K562 (cell line): ENCODE data around the gene MYO1B. TPM values are rescaled to one million over a fixed set of nuclear protein-coding genes. Genes with fewer than 3 reads are reported as not detected.

Experiments
- ATAC-seq: fragments of 200-7000 bp; cut with Tn5 transposase; 3 replicates; pipeline ENCODE4 v1.9.1; 2020; ENCODE audit warnings: moderate library complexity
- BruUV-seq: library from RNA; stranded (reverse); fragments of 400-500 nt; replicated peaks from 2 replicates; lab custom pipeline; 2021; lab: Mats Ljungman, UMichigan
- CTCF ChIA-PET: fragments of 300-600 bp; formaldehyde crosslinking; extraction: SDS; loops from one replicate; lab custom pipeline; 2021; ENCODE audit warnings: low intra/inter-chr PET ratio; lab: Yijun Ruan, JAX
- POLR2A ChIA-PET: fragments of 300-600, 350-650 bp; sonication (Branson Sonifier 250); formaldehyde crosslinking; extraction: SDS; loops from one replicate; lab custom pipeline; 2021; ENCODE audit warnings: antibody characterized with exemption, inconsistent platforms; lab: Yijun Ruan, JAX
- DNase-seq, 4 experiments: peaks; one replicate each; pipeline versions ENCODE4 v3.0.0 to v3.0.0-alpha.2; 2011 to 2018; ENCODE audit warnings: low spot score in 3 of 4, mixed read lengths in 3 of 4; ENCODE audit errors: extremely low read depth in 1 of 4
- FAIRE-seq: peaks from 2 replicates; lab custom pipeline; 2011; peaks lifted over from hg19 to GRCh38; lab: Jason Lieb, UNC
- H2AFZ ChIP-seq: 2 replicates; pipeline ENCODE4 v1.6.0; 2011; ENCODE audit warnings: low read depth, low read length, control low read depth, inconsistent platforms
- H3K27ac ChIP-seq: fragments of 200-600 bp; 3 replicates; pipeline ENCODE4 v1.8.0; 2011; ENCODE audit warnings: low read depth, mild to moderate bottlenecking, control low read depth, inconsistent platforms, low read length, moderate library complexity, mixed read lengths; ENCODE audit errors: extremely low read depth
- H3K27me3 ChIP-seq, 2 experiments: fragments of 300-600 bp in 1 of 2; 2 replicates in 1 of 2; 3 replicates in 1 of 2; pipeline versions ENCODE4 v1.6.0 to v1.8.0; 2011; ENCODE audit warnings: inconsistent platforms in 2 of 2, low read length in 2 of 2, mild to moderate bottlenecking in 1 of 2, mixed read lengths in 1 of 2, moderate library complexity in 1 of 2; ENCODE audit not compliant: control insufficient read depth in 2 of 2, insufficient read depth in 2 of 2
- H3K36me3 ChIP-seq: fragments of 300-600 bp; 3 replicates; pipeline ENCODE4 v1.8.0; 2011; ENCODE audit warnings: mild to moderate bottlenecking, low read length, inconsistent platforms; ENCODE audit not compliant: control insufficient read depth, insufficient read depth
- H3K4me1 ChIP-seq, 2 experiments: fragments of 200-600 bp in 1 of 2; replicated peaks in 1 of 2; 2 replicates in 1 of 2; 3 replicates in 1 of 2; pipeline versions ENCODE4 v1.5.1 to v1.8.0; 2011; ENCODE audit warnings: inconsistent platforms in 2 of 2, low read length in 2 of 2, mild to moderate bottlenecking in 1 of 2, mixed read lengths in 1 of 2, moderate library complexity in 1 of 2; ENCODE audit not compliant: control insufficient read depth in 2 of 2, insufficient read depth in 2 of 2
- H3K4me2 ChIP-seq: 2 replicates; pipeline ENCODE4 v1.6.1; 2011; ENCODE audit warnings: low read length, control low read depth, inconsistent platforms, mixed read lengths; ENCODE audit not compliant: insufficient read depth
- H3K4me3 ChIP-seq: fragments of 200-600 bp; sonication (generic), shearing (Covaris generic); 2 replicates; pipeline ENCODE4 v1.5.1; 2016; ENCODE audit warnings: control low read depth, inconsistent platforms
- H3K79me2 ChIP-seq: fragments of 200-600 bp; 3 replicates; pipeline ENCODE4 v1.8.0; 2011; ENCODE audit warnings: low read length, inconsistent platforms; ENCODE audit not compliant: control insufficient read depth, insufficient read depth
- H3K9ac ChIP-seq, 2 experiments: 2 replicates each; pipeline versions ENCODE4 v1.6.0 to v1.6.1; 2011; ENCODE audit warnings: low read depth in 2 of 2, low read length in 2 of 2, control low read depth in 1 of 2, inconsistent platforms in 1 of 2, mild to moderate bottlenecking in 1 of 2, mixed read lengths in 1 of 2; ENCODE audit not compliant: insufficient read depth in 1 of 2
- H3K9me1 ChIP-seq: one replicate; pipeline ENCODE4 v1.6.0; 2011; ENCODE audit warnings: inconsistent platforms, mild to moderate bottlenecking, low read length, moderate library complexity; ENCODE audit not compliant: control insufficient read depth, insufficient read depth
- H3K9me3 ChIP-seq: replicated peaks from 2 replicates; pipeline ENCODE4 v1.5.1; 2011; ENCODE audit warnings: low read depth, low read length, inconsistent platforms; ENCODE audit not compliant: control insufficient read depth, insufficient read depth
- H4K20me1 ChIP-seq: replicated peaks from 2 replicates; pipeline ENCODE4 v1.6.1; 2011; ENCODE audit warnings: low read length, inconsistent platforms, mixed read lengths; ENCODE audit not compliant: control insufficient read depth, insufficient read depth
- BDP1 ChIP-seq: IDR thresholded peaks from 3 replicates; pipeline ENCODE4 v1.6.1; 2011; ENCODE audit not compliant: insufficient read length, insufficient read depth
- CBX3 ChIP-seq, 2 experiments: IDR thresholded peaks; 1 replicate in 1 of 2; 2 replicates in 1 of 2; pipeline ENCODE4 v1.6.1; 2012; ENCODE audit warnings: inconsistent platforms in 2 of 2, low read length in 2 of 2, borderline replicate concordance in 1 of 2, control low read depth in 1 of 2
- GABPB2 ChIP-seq: fragments of 250-450 bp; sonication (Bioruptor Pico); conservative IDR thresholded peaks from 2 replicates; pipeline ENCODE4 v1.5.1; 2021; ENCODE audit warnings: mild to moderate bottlenecking
- GTF2E2 ChIP-seq: fragments of 200-800 bp; sonication (Bioruptor generic); IDR thresholded peaks from 2 replicates; pipeline ENCODE4 v1.6.1; 2016; ENCODE audit warnings: missing genetic modification characterization, missing compliant biosample characterization
- IRF1 ChIP-seq: sonication (generic); formaldehyde crosslinking; IDR thresholded peaks from 2 replicates; pipeline ENCODE4 v1.8.0; 2022; ENCODE audit warnings: missing genetic modification reagents, mild to moderate bottlenecking, borderline replicate concordance
- MAFG ChIP-seq: fragments of 450-650 bp; conservative IDR thresholded peaks from 2 replicates; pipeline ENCODE4 v1.6.1; 2016; ENCODE audit warnings: missing genetic modification characterization, missing compliant biosample characterization
- NBN ChIP-seq: fragments of 450-650 bp; IDR thresholded peaks from 2 replicates; pipeline ENCODE4 v1.6.1; 2016; ENCODE audit warnings: low read depth, mild to moderate bottlenecking
- NRF1 ChIP-seq, 2 experiments: fragments of 450-650 bp; IDR thresholded peaks in 1 of 2; conservative IDR thresholded peaks in 1 of 2; 2 replicates each; pipeline ENCODE4 v1.6.1; 2014; ENCODE audit warnings: mild to moderate bottlenecking in 2 of 2
- POLR2B ChIP-seq: fragments of 450-650 bp; IDR thresholded peaks from 2 replicates; pipeline ENCODE4 v1.6.1; 2018; ENCODE audit warnings: low read depth; ENCODE audit not compliant: partially characterized antibody
- RNF219 ChIP-seq: fragments of 250-450 bp; sonication (Bioruptor Pico); IDR thresholded peaks from 2 replicates; pipeline ENCODE4 v1.5.0; 2022; ENCODE audit warnings: mild to moderate bottlenecking
- SETDB1 ChIP-seq: IDR thresholded peaks from one replicate; pipeline ENCODE4 v1.6.1; 2012; ENCODE audit warnings: low read length, control low read depth, inconsistent platforms
- SNRNP70 ChIP-seq: fragments of 200-400 bp; formaldehyde crosslinking; optimal IDR thresholded peaks from 2 replicates; pipeline ENCODE3; 2017; ENCODE audit warnings: low read depth, low read length
- WHSC1 ChIP-seq: IDR thresholded peaks from one replicate; pipeline ENCODE4 v1.6.1; 2012; ENCODE audit warnings: low read length, control low read depth, inconsistent platforms
- WGBS: fragments of 100-300 bp; shearing (Covaris generic); methylation state at CpG from one replicate; pipeline ENCODE4 v1.1.6; 2016; ENCODE audit warnings: low coverage, mixed read lengths; ENCODE audit not compliant: insufficient coverage; ENCODE audit errors: missing lambda C conversion rate; 5-methylcytosine and 5-hydroxymethylcytosine counted together
- in situ Hi-C: fragments of 300-500 bp; cut with MboI; formaldehyde crosslinking; loops from 4 replicates; pipeline ENCODE4 v1.15.0; 2018; ENCODE audit warnings: inconsistent platforms, mixed read lengths
- intact Hi-C: fragments of 100-400 bp; cut with micrococcal nuclease; formaldehyde crosslinking; loops from 2 replicates; pipeline ENCODE4 v1.14.2; 2022
- polyA plus RNA-seq, 8 experiments: library from polyadenylated mRNA; depleted of rRNA in 4 of 8; stranded (reverse) in 5 of 8; unstranded in 3 of 8; fragments of >200 nt; fragmentation: Nextera tagmentation in 2 of 8; fragmentation: Illumina TruSeq in 1 of 8; extraction: Ambion mirVana in 2 of 8; extraction: Trizol in 1 of 8; gene quantifications; 2 replicates each; pipeline versions ENCODE4 v1.2.1 to v1.2.3, GENCODE V29; 2011 to 2014; ENCODE audit warnings: inconsistent platforms in 1 of 8, missing spikeins in 1 of 8
- total RNA-seq, 7 experiments: library from RNA; depleted of rRNA in 6 of 7; stranded (reverse); fragments of >200 nt in 6 of 7; fragmentation: Illumina TruSeq in 2 of 7; extraction: Trizol in 2 of 7; gene quantifications; 2 replicates each; pipeline versions ENCODE4 v1.2.1 to v1.2.3, GENCODE V29; 2011 to 2021; ENCODE audit warnings: low replicate concordance in 1 of 7
- TF ChIP-seq, protein P1 (sequence below): fragments of 250-450 bp; sonication (Bioruptor Pico); IDR thresholded peaks from 2 replicates; pipeline ENCODE4 v1.5.0; 2021
- TF ChIP-seq, protein P2 (sequence below): IDR thresholded peaks from 2 replicates; pipeline ENCODE4 v1.6.1; 2014; ENCODE audit warnings: antibody characterized with exemption
- TF ChIP-seq, protein P3 (sequence below), 3 experiments: IDR thresholded peaks in 2 of 3; conservative IDR thresholded peaks in 1 of 3; 2 replicates each; pipeline ENCODE4 v1.5.1; 2011 to 2012; ENCODE audit warnings: low read length in 3 of 3, mild to moderate bottlenecking in 3 of 3, control low read depth in 2 of 3, improper control_type of control experiment in 1 of 3, inconsistent platforms in 1 of 3, low read depth in 1 of 3, mixed read lengths in 1 of 3, moderate library complexity in 1 of 3; ENCODE audit not compliant: insufficient read depth in 2 of 3

MYO1B gene
- total and polyA plus RNA-seq, 9 of the 15 experiments (the other 6 are each of a cell fraction or from before 2014, with no cell fraction given), result 0.04 to 0.33 (median 0.20) TPM; not detected in 5

DNA sequence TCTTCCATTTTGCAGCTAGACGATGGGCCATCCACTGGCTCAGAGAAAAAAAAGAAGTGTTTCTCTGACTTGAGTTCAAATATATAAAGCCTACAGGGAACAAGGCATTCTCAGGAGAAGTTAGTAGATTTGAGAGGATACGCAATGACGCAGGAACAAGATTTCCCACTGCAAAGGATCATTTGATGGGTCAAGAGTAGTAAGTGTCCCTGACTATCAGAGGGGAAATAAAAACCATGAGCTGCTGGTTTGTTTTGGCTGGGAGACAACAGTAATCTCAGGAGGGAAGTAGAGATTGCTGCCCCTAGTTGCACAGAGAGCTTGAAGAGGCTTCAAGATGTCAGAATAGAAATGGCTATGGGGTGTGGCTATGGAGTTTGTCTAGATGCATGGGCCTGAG is 22.3 kb upstream of the MYO1B start (continued):
- TF ChIP-seq, protein P1, sequence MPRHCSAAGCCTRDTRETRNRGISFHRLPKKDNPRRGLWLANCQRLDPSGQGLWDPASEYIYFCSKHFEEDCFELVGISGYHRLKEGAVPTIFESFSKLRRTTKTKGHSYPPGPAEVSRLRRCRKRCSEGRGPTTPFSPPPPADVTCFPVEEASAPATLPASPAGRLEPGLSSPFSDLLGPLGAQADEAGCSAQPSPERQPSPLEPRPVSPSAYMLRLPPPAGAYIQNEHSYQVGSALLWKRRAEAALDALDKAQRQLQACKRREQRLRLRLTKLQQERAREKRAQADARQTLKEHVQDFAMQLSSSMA (CRISPR knock-in tag), result no peak

- H3K9me3 ChIP-seq, result no peaks in the 10 kb centered on the region
- H3K4me3 ChIP-seq, result no peak overlapping the region
- intact Hi-C loops, result no loop called here
- H2AFZ ChIP-seq, result no peak overlapping the region
- no peak overlapping the region for H3K9ac ChIP-seq
- 0% methylated on average over 1 of the region's 1 CpG for WGBS
- H3K36me3 ChIP-seq, result no peaks in the 10 kb centered on the region
- H3K4me2 ChIP-seq, result no peak overlapping the region
- no peak for DNase-seq
- H3K9me1 ChIP-seq, result no peaks in the 10 kb centered on the region
- H3K27ac ChIP-seq, result no peak overlapping the region
- H3K4me1 ChIP-seq, result no peaks in the 10 kb centered on the region
- H3K27me3 ChIP-seq, result no peaks in the 10 kb centered on the region
- H4K20me1 ChIP-seq, result no peaks in the 10 kb centered on the region
- no peak for FAIRE-seq
- no TSS peak for BruUV-seq
- ChIA-PET POLR2A (no interaction called here), CTCF (no interaction called here)
- in situ Hi-C loops, result no loop called here
- no peaks in the 10 kb centered on the region for H3K79me2 ChIP-seq
- ATAC-seq, result no peak
- TF ChIP-seq, protein P2, sequence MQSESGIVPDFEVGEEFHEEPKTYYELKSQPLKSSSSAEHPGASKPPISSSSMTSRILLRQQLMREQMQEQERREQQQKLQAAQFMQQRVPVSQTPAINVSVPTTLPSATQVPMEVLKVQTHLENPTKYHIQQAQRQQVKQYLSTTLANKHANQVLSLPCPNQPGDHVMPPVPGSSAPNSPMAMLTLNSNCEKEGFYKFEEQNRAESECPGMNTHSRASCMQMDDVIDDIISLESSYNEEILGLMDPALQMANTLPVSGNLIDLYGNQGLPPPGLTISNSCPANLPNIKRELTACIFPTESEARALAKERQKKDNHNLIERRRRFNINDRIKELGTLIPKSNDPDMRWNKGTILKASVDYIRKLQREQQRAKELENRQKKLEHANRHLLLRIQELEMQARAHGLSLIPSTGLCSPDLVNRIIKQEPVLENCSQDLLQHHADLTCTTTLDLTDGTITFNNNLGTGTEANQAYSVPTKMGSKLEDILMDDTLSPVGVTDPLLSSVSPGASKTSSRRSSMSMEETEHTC, result no peak
- no peak for TF ChIP-seq GABPB2 (CRISPR knock-in tag)
- TF ChIP-seq WHSC1, result no peak
- TF ChIP-seq RNF219 (CRISPR knock-in tag), result no peak
- TF ChIP-seq MAFG (tag), result no peak
- no peak for TF ChIP-seq CBX3 (IDR thresholded peaks at IDR 0.05; ENCODE audit: borderline replicate concordance in 1 of 2, low read length in 2 of 2)
- no peak for TF ChIP-seq POLR2B
- no peak for TF ChIP-seq BDP1
- no peak for TF ChIP-seq SNRNP70
- TF ChIP-seq NRF1 (conservative IDR thresholded peaks at IDR 0.05 in 1 of 2, IDR thresholded peaks at IDR 0.05 in 1 of 2), result no peak
- no peak for TF ChIP-seq GTF2E2
- TF ChIP-seq NBN, result no peak
- TF ChIP-seq, protein P3, sequence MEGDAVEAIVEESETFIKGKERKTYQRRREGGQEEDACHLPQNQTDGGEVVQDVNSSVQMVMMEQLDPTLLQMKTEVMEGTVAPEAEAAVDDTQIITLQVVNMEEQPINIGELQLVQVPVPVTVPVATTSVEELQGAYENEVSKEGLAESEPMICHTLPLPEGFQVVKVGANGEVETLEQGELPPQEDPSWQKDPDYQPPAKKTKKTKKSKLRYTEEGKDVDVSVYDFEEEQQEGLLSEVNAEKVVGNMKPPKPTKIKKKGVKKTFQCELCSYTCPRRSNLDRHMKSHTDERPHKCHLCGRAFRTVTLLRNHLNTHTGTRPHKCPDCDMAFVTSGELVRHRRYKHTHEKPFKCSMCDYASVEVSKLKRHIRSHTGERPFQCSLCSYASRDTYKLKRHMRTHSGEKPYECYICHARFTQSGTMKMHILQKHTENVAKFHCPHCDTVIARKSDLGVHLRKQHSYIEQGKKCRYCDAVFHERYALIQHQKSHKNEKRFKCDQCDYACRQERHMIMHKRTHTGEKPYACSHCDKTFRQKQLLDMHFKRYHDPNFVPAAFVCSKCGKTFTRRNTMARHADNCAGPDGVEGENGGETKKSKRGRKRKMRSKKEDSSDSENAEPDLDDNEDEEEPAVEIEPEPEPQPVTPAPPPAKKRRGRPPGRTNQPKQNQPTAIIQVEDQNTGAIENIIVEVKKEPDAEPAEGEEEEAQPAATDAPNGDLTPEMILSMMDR (IDR thresholded peaks at IDR 0.05 in 2 of 3, conservative IDR thresholded peaks at IDR 0.05 in 1 of 3; ENCODE audit: insufficient read depth in 2 of 3, low read depth in 1 of 3, low read length in 3 of 3), result no peak
- no peak for TF ChIP-seq IRF1 (CRISPR knock-in tag)
- no peak for TF ChIP-seq SETDB1
Observed at GRCh38 chr2:191225126-191225525, 20.1 kb upstream of the MYO1B start.
